ENCODE results near the gene SORL1.

DNA sequence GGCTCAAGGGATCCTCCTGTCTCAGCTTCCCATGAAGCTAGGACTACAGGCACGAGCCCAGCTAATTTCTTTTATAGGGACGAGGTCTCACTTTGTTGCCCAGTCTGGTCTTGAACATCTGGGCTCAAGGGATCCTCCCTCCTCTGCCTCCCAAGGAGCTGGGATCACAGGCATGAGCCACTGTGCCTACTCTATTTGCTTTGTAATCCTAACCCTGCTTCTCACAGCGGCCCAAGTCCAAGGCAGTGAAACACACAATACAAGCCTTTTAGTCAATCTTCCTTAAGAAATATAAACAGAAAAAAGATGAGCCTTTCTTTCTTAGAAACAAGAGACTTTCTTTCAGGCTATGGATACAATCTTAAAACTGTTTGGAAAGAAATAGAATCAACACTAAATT is 115.9 kb downstream of the SORL1 start:
- TF ChIP-seq, protein P1, sequence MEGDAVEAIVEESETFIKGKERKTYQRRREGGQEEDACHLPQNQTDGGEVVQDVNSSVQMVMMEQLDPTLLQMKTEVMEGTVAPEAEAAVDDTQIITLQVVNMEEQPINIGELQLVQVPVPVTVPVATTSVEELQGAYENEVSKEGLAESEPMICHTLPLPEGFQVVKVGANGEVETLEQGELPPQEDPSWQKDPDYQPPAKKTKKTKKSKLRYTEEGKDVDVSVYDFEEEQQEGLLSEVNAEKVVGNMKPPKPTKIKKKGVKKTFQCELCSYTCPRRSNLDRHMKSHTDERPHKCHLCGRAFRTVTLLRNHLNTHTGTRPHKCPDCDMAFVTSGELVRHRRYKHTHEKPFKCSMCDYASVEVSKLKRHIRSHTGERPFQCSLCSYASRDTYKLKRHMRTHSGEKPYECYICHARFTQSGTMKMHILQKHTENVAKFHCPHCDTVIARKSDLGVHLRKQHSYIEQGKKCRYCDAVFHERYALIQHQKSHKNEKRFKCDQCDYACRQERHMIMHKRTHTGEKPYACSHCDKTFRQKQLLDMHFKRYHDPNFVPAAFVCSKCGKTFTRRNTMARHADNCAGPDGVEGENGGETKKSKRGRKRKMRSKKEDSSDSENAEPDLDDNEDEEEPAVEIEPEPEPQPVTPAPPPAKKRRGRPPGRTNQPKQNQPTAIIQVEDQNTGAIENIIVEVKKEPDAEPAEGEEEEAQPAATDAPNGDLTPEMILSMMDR (conservative IDR thresholded peaks at IDR 0.05; ENCODE audit: low read length) = no peak
- no peak for TF ChIP-seq EZH2phosphoT487 (IDR thresholded peaks at IDR 0.05; ENCODE audit: borderline replicate concordance)

All from Loucy (cell line).